HG02623 (cell line): Measurements from ENCODE around the gene AKT2.

Source experiments
- ATAC-seq: cut with Tn5 transposase; IDR thresholded peaks from one replicate; pipeline ENCODE4 v1.9.1; 2021; ENCODE audit warnings: moderate library complexity; ENCODE audit not compliant: unreplicated experiment

AKT2 gene

DNA sequence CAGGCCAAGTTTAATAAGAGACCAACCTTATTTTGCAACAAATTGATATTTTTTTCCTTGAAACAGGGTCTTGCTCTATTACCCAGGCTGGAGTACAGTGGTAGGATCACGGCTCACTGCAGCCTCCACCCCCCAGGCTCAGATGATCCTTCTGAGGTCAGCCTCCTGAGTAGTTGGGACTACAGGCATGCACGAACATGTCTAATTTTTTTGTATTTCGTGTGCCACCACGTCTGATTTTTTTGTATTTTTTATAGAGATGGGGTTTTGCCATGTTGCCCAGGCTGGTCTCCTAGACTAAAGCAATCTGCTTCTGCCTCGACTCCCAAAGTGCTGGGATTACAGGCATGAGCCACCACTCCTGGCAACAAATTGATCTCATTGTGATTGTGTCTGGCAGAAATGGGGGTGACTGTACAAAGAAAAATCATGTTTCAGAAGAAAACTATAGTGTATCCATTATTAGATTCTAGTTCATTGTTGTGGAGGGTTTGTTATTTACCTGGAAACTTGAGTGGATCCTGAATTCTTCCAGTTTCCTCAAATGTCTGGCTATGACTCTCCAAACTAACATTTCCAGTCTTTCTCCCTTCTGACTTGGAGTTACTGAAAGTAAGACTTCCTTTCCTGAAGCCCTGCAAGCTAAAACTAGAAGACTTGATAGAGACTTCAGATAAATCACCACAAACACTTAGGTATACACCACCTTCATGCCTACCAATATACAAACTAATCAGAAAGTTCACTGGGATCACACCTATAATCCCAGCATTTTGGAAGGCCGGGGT lies 17.3 kb upstream of the AKT2 start:
- ATAC-seq, result no peak

DNA sequence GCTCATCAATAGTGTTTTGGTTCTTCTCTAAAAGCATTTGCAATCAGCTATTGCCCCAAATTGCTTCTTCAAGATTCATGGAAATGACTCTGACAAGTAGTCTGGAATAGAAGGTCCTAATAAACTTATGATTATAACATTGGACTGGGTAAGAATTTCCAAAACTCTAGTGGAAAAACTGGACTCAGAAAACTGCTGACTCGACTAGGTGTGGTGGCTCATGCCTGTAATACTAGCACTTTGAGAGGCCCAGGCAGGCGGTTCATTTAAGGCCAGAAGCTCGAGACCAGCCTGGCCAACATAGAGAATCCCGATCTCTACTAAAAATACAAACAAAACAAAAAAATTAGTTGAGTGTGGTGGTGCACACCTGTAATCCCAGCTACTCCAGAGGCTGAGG lies 15.5 kb upstream of the AKT2 start:
- no peak for ATAC-seq

DNA sequence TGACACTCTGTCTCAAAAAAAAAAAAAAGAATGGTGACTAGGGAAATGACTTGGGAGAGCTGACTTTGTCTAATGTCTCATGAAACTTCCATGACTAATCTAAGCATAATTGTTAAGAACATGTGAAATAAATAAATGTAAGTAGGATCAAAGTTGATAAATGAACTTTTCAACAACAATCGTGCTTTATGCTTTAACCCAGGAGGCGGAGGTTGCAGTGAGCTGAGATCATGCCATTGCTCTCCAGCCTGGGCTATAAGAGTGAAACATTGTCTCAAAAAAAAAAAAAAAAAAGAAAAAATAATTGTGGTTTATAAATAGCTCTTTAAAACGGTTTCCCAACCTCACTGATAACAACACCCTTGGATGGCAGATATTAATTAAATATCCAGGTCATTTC lies 12.9 kb upstream of the AKT2 start:
- ATAC-seq, result no peak

DNA sequence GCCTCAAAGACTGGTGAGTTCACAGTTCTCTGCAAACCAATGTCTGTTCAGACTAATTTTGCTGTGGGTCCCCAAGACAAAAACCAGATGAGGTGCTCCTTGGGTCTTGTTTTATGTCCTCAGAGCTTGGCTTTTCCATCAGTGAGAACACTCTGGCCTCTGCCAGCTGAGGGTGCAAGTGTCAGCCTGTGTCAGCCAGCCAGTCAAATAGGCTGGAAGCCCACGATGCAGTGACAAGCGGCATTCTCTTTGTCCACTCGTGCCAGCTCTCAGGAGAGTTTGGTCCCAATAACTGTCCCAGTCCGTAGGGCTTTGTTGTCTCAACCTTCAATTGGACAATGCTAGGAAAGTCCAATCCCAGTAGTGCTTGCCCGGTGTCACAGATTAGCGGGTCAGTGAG lies 9.4 kb upstream of the AKT2 start:
- ATAC-seq, result no peak

DNA sequence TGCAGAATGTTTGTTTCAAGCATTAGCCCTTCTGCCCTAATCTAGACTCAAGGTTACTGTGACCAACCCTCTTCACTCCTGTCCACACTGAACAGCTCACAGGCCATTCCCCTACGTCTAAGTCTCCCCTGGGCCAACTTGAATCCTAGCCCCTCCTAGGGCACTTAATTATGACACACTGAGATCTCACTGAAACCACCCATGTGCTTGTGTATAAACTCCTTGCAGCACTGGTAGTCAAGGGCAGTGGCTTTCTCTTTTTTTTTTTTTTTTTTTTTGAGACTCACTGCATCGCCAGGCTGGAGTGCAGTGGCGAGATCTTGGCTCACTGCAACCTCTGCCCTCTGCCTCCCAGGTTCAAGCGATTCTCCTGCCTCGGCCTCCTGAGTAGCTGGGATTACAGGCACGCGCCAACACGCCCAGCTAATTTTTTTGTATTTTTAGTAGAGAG lies 1.9 kb upstream of the AKT2 start:
- no peak for ATAC-seq

DNA sequence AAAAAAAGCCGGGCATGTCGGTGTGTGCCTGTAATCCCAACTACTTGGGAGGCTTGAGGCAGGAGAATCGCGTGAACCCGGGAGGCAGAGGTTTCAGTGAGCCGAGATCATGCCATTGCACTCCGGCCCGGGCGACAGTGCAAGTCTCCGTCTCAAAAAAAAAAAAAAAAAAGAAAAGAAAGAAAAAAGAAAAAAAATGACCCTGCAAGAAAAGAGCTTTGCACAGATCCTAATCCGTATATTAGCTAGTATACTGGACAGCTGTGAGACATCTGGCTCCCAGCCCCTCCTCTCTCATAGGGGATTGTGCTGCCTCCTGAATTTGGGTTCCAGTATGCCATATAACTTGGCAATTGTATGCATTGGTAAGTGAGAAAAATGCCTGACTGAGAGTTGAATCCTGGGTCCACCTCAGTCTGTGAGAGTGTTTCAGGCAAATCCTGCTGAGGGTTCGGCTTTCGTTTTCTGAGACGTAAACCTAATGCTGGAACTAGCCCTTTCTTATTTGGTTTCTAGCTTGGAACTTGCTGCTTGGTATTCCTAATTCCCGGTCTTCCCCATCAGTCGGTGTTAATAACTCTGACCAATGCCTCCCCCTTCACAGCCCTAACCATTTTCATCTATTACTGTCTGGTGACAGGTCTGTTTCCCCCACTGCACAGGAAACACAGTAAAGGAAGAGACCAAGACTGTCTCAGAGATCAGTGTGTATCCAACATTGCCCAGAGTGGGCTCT lies 1.3 kb upstream of the AKT2 start:
- no peak for ATAC-seq

DNA sequence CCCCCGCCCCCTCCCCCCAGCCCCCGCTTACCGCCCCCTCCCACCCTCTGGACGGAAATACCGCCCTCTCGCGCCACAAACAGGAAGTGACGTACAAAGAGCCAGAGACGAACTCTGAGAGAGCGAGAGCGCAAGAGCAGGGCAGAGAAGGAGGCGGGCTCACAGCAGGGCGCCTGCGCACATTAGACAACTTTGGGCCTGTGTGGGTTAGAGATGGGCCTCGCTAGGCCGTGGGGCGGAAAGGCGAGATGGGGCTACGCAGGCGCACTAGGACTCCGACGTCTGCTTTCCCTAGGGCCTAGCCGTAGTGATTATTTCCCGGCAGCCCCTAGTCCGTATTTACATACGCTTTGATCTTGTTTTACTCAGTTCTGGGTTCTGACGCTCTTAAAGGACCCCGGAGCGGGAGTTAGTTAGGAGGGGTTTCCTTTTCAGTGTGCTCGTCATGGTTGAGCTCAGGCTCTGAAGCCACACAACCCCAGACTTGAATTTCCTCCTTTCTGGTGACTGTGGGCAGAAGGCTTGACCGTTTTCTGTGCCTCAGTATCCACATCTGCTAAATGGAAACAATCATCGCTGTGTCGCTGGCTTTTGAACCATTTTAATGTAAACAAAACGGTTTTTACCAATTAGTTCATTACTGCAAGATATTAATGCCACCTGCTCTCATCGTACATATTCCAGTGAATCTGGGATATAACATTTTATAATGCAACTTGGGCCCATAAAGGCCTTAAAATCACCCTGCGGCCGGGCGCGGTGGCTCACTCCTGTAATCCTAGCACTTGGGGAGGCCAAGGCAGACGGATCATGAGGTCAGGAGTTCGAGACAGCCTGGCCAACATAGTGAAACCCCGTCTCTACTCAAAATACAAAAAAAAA lies 449 bp upstream of the AKT2 start:
- ATAC-seq, result peak; percentile 85

DNA sequence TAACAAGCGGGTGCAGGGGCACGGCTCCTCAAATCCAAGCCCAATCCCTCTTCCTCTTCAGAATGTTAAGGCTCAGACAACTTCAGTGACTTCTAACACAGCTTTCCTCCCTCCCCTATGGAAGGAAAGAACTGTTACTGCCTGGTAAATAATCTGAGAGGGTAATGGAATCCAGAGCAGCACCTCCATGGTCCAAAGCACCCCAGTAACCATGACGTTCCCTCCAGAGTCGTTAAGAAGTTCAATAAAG lies 969 bp downstream of the AKT2 start:
- no peak for ATAC-seq

DNA sequence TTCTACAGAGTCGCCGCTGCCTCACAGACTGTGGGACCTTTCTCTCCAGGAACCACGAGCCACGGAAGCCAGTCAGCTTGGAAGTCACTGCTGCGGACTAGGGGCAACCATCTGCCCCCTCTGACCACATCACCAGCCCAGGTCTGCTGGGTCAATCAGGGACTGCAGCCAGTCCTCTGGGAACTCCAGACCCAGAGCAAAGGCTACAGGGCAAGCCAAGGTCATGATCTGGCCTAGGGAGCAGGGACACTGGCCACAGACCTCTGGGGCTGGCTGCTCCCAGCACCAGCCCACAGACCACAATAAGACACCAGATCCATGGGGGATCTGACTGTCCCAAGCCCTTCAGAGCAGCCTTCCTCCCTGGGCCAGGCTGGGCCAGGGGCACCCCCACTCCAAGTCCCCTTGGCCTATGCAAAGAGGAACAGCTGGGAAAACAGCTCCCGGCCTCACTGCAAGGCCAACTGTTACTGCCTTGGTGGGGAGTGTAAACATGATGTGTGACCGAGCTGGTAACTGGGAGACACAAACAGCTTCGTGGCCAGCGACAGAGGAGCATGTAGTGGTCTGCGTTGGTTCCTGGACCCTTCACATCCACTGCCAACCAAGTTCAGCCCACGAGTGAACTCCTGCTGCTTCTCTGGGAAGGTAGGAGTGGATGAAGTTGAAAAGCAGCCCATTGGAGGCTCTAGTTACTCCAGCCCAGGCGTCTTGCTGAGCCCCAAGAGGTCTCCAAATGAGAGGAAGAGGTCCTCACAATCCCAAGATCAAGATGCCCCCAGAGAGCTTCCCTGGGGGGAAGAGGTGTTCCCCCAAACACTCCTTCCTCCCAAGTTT lies 1.5 kb downstream of the AKT2 start:
- no peak for ATAC-seq

DNA sequence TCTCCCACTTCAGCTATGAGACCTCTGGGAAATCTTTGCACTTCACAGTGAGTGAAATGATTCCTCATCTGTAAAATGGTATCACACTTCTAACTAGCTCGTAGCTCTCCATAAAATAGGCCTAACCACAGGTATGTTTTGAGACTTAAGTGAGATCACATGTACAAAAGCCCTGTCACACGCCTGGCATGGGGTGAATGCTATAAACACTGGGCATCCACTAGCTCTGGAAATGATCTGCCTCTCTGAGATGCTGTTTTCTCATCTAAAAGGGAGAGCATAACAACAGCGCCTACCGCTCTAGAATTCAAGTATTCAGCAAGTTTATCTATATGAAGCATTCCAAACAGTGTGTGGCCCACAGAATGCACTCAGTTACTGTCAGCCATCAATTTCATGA lies 2.2 kb downstream of the AKT2 start:
- ATAC-seq, result no peak

DNA sequence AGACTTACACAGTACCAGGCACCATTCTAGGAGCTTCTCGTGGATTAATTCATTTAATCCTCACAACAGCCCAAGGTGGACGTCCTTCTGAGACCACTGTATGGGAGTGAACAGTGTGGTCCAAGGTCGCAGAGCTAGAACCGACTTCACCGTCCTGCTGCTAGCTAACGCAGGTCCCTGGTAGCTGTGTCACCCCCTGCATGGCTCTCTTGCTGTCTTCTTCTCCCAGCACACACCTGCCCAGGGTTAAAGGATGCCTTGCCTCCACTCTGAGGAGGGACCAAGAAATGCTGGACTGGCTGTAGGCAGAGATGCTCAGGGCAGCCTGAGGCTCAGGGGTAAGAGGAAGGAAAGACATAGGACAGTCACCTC lies 3.0 kb downstream of the AKT2 start:
- no peak for ATAC-seq

DNA sequence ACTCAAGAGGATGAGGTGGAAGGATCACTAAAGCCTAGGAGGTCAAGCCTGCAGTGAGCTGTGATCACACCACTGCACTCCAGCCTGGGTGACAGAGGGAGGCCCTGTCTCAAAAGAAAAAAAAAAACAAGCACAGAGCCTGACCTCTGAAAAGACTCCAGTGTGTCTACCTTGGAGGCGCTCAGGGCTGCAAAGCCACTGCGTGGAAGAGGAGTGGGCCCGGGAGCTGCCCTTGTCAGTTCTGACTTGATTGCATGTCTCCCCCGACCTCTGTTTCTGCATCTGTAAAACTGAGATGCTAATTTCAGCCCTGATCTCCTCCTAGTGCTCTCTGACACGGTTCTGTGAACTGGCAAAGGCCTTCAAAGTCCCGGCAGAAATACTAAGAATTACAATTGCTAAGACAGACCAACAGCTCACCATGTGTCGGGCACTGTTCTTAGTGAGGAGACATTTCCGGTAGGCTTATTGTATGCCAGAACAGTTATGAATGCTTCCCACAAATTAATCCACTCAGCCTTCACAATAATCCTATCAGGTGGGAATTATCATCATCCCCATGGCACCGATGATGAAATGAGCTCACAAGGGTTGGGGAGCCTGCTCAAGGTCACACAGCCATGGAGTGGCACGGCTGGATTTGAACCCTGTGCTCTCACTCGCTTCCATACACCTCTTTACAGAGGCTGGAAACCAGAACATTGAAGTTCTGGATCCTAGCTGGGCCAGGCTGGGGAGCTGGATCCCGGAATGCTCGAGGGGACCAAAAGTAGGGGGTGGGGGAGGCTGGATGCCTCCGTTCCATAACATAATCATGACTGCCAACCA lies 3.5 kb downstream of the AKT2 start:
- no peak for ATAC-seq

DNA sequence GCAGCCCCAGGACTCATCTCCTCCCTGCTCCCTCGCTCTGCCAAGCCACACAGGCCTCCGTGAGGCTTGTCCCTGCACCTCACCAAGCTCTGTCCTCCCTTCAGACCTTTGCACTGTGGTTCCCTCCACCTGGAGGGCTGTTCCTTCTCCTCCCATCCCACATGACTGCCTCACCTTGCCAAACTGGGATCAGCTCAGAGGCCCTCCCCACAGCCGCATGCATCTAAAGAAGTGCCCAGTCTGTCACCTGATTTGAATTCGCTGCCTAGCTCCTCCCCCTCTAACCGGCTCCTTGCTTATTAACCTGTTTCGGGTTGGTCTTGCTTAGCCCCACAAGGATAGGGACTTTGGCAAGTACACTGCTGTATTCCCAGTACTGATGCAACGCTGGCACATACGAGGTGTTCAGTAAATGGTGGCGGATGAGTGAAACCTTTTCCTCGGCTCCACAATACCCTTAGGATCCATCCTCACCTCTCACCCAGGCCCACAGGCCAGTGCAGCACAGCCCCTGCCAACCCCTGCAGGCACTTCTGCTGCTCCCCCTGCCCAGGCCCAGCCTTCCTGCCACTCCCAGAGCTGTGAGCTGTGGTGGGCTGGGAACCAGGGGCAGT lies 4.4 kb downstream of the AKT2 start:
- no peak for ATAC-seq

DNA sequence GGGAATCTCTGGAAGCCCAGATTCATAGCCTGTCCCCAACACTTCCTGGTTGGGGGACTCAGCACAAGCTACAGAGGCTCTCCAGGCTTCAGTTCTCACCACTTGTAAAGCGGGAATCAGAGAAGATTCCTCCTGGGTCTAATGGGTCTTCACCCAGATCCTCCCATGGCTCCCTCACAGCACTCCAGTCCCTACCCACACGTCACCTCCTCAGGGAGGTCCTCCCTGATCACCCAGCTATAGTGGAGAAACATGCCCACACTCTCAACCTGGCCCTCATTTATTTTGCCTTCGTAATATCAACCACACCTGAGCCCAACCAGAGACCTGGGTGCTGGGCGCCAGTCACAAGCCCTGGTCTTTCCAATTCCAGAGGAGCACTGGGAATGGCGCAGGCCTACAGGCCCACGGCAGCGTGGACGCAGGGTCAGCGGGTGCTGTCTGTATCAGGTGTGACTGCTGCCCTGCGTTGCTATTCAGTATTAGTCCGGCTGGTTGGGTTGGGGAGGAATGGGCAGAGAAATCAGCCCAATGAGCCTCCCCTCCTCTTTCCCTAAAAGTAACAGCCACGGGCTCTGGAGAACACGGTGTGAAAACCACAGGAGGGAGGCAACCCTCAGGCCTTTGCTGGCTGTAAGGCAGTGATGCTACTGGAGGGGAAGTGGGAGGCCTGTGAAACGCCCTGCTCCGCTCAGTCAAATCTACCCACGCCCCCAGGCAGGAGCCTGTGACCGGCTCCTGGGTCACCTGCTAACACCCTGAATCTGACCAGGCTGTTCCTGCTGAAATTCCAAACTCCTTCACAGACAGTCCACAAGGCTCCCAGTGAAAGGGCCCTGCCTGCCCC lies 5.2 kb downstream of the AKT2 start:
- ATAC-seq, result no peak

DNA sequence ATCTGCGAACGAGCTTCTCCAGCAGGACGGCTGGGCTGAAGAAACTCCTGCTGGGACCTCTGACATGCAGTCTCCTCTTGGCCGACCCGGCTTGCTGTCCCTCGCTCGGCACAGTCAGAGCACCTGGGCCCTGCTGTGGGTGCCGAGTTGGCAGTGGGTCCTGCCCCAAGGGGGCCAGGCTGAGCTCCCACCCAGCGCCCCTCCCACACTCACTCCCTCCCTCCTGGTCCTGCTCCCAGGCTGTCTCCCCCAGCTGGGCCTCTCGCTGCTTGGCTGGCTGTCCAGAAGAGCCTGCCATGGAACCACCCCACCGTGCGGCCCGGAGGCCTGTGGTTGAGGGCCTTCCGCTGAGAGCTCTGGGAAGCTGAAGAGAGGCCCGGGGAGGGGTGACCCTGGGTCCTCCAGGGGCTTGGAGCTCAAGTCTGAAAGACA lies 6.0 kb downstream of the AKT2 start:
- no peak for ATAC-seq

DNA sequence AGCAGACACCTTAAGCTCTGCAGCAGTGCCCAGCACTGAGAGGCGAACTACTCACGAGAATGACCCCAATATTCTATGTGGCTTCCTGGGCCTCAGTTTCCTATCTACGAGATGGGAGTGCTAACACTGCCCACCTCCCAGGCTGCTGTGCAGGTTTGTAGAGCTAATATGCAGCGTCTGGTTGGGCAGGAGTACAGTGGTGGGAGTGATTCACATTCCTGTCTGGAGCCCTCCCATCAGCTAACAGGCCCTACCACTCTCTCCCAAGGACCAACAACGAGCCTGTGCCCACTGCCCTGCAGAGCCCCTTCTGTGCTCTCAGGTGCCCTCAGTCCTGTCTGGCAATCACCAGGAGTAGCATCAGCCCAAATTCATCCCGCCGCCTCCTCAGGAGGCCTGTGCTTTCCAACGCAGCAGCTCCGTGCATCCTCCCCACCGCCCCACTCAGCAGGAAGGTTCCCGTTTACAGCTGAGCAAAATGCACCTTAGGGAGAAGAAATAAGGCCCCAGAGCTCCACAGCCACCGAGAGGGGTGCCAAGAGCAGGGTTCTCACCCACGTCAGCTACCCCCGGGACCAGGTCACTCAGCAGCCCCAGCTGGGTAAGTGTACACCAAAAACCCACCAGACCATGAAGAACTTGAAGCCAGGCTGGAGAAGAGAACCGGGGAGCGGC lies 6.6 kb downstream of the AKT2 start:
- ATAC-seq, result no peak

DNA sequence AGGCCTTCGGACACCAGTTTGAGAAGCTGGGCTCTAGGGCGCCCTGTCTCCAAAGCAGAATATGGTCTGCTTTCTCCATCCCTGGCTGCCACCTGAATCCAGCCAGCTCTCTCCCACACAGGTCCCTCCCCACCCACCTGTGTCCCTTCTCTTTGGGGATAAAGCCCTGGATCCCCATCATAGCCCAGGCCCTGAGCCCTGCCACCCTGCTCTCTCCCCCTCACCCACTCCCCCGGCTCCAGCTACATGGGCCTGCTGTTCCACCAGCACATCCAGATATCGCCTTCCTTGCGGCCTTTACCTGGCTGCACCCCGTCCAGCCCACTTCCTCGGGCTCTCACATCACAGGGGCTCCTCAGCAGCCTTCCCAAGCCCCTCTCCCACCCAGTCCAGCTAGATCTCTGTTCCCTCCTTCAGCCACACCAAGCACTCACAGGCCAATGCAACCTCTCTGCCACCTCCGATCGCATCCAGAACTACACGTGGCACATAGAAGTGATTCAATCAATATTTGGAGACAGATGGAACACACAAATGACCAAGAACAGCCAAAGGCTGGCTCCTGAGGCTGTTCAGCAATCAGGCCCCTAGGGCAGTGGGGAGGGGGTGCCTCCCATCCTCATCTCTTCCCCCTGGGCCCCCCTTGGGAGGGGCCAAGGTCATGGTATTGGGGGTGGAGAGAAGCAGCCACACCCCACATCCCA lies 7.6 kb downstream of the AKT2 start:
- ATAC-seq, result no peak
